GM23338 (cell line): ENCODE results near the gene SOX12. TPM values are rescaled to one million over a fixed set of nuclear protein-coding genes. Genes with fewer than 3 reads are reported as not detected.

Experiments used
- ATAC-seq: fragments of 200-7000 bp; cut with Tn5 transposase; 3 replicates; pipeline ENCODE4 v1.9.1; 2020
- DNase-seq: peaks from one replicate; pipeline ENCODE4 v3.0.0-alpha.2; 2015; ENCODE audit warnings: low spot score
- H2AFZ ChIP-seq: fragments of 200-600 bp; sonication (generic); 2 replicates; pipeline ENCODE4 v1.8.0; 2016; ENCODE audit warnings: antibody characterized with exemption, mild to moderate bottlenecking, moderate library complexity
- H3F3A ChIP-seq: fragments of 200-600 bp; sonication (generic); replicated peaks from 2 replicates; pipeline ENCODE4 v1.8.0; 2017; ENCODE audit warnings: antibody characterized with exemption, mixed run types, low read depth
- H3K27ac ChIP-seq: fragments of 200-600 bp; sonication (generic); 2 replicates; pipeline ENCODE4 v1.6.1; 2016; ENCODE audit warnings: low read depth
- H3K27me3 ChIP-seq: fragments of 200-600 bp; sonication (generic); 2 replicates; pipeline ENCODE4 v1.8.0; 2016; ENCODE audit warnings: mild to moderate bottlenecking, mixed run types, moderate library complexity; ENCODE audit not compliant: insufficient read depth
- H3K36me3 ChIP-seq: fragments of 200-600 bp; sonication (generic); 2 replicates; pipeline ENCODE4 v1.8.0; 2016; ENCODE audit warnings: mild to moderate bottlenecking; ENCODE audit not compliant: insufficient read depth
- H3K4me1 ChIP-seq: fragments of 200-600 bp; sonication (generic); 2 replicates; pipeline ENCODE4 v1.8.0; 2016; ENCODE audit warnings: mild to moderate bottlenecking, moderate library complexity; ENCODE audit not compliant: insufficient read depth
- H3K4me2 ChIP-seq: fragments of 200-600 bp; sonication (generic); 2 replicates; pipeline ENCODE4 v1.7.1; 2017; ENCODE audit warnings: mixed run types
- H3K4me3 ChIP-seq: fragments of 200-600 bp; sonication (generic); 2 replicates; pipeline ENCODE4 v1.6.1; 2016; ENCODE audit warnings: mixed run types
- H3K79me2 ChIP-seq: fragments of 200-600 bp; sonication (generic); replicated peaks from 2 replicates; pipeline ENCODE4 v1.8.0; 2017; ENCODE audit warnings: mild to moderate bottlenecking; ENCODE audit not compliant: insufficient read depth
- H3K9me2 ChIP-seq: fragments of 200-600 bp; sonication (generic); 2 replicates; pipeline ENCODE4 v1.8.0; 2017; ENCODE audit not compliant: insufficient read depth
- H4K20me1 ChIP-seq: fragments of 200-600 bp; sonication (generic); replicated peaks from 2 replicates; pipeline ENCODE4 v1.8.0; 2017; ENCODE audit warnings: mild to moderate bottlenecking; ENCODE audit not compliant: insufficient read depth
- H3K27ac Mint-ChIP-seq: 2 replicates; pipeline ENCODE4 v1.8.0; 2020; ENCODE audit warnings: inconsistent platforms, mild to moderate bottlenecking, moderate library complexity, mixed read lengths
- H3K27me3 Mint-ChIP-seq: 3 replicates; pipeline ENCODE4 v1.8.0; 2022; ENCODE audit warnings: low read depth, mild to moderate bottlenecking, moderate library complexity, mixed read lengths, inconsistent platforms; ENCODE audit not compliant: insufficient read depth, poor library complexity
- H3K36me3 Mint-ChIP-seq: 3 replicates; pipeline ENCODE4 v1.8.0; 2021; ENCODE audit warnings: low read depth, mild to moderate bottlenecking, inconsistent platforms, moderate library complexity, mixed read lengths
- H3K4me1 Mint-ChIP-seq: 3 replicates; pipeline ENCODE4 v1.8.0; 2020; ENCODE audit warnings: mild to moderate bottlenecking, inconsistent platforms, mixed read lengths
- H3K4me3 Mint-ChIP-seq: 3 replicates; pipeline ENCODE4 v1.8.0; 2021; ENCODE audit warnings: moderate library complexity, mild to moderate bottlenecking, inconsistent platforms, mixed read lengths
- H3K9me3 Mint-ChIP-seq: 3 replicates; pipeline ENCODE4 v1.8.0; 2020; ENCODE audit warnings: moderate library complexity, mild to moderate bottlenecking, inconsistent platforms, mixed read lengths
- CREB1 ChIP-seq: fragments of 250-450 bp; sonication (Bioruptor Pico); IDR thresholded peaks from 2 replicates; pipeline ENCODE4 v1.5.0; 2020; ENCODE audit warnings: low read depth, mild to moderate bottlenecking, moderate library complexity
- JUNB ChIP-seq: IDR thresholded peaks from one replicate; pipeline ENCODE4 v1.6.1; 2016; ENCODE audit warnings: antibody characterized with exemption; ENCODE audit not compliant: unreplicated experiment
- POLR2AphosphoS5 ChIP-seq: IDR thresholded peaks from 2 replicates; pipeline ENCODE4 v1.6.1; 2016; ENCODE audit warnings: antibody characterized with exemption, low read depth
- STAT1 ChIP-seq: IDR thresholded peaks from one replicate; pipeline ENCODE4 v1.6.1; 2016; ENCODE audit warnings: antibody characterized with exemption; ENCODE audit not compliant: unreplicated experiment
- ZNF114 ChIP-seq: fragments of 250-450 bp; sonication (Bioruptor Pico); IDR thresholded peaks from 2 replicates; pipeline ENCODE4 v1.5.0; 2020; ENCODE audit warnings: mild to moderate bottlenecking, moderate library complexity
- polyA plus RNA-seq: library from polyadenylated mRNA; unstranded; fragments of >200 nt; fragmentation: Nextera tagmentation; extraction: Ambion mirVana; gene quantifications from 2 replicates; pipeline ENCODE4 v1.2.1, GENCODE V29; 2016
- total RNA-seq: library from RNA; depleted of rRNA; stranded (reverse); fragments of >200 nt; shearing (Covaris generic); gene quantifications from 2 replicates; pipeline ENCODE4 v1.2.3, GENCODE V29; 2014
- TF ChIP-seq, protein P1 (sequence below): IDR thresholded peaks from 2 replicates; pipeline ENCODE4 v1.6.1; 2016; ENCODE audit warnings: antibody characterized with exemption
- TF ChIP-seq, protein P2 (sequence below): fragments of 250-450 bp; sonication (Bioruptor Pico); IDR thresholded peaks from 2 replicates; pipeline ENCODE4 v1.5.0; 2020; ENCODE audit warnings: mild to moderate bottlenecking, moderate library complexity
- TF ChIP-seq, protein P3 (sequence below), 2 experiments: fragments of 200-600 bp in 1 of 2; sonication (generic) in 1 of 2; conservative IDR thresholded peaks; 2 replicates each; pipeline versions ENCODE4 v1.5.1 to v1.6.1; 2016 to 2017; ENCODE audit warnings: antibody characterized with exemption in 2 of 2, low read depth in 2 of 2, mild to moderate bottlenecking in 2 of 2, moderate library complexity in 1 of 2

SOX12 gene
- total and polyA plus RNA-seq, 2 experiments from 2014 or later: 14.1 to 32.0 TPM

DNA sequence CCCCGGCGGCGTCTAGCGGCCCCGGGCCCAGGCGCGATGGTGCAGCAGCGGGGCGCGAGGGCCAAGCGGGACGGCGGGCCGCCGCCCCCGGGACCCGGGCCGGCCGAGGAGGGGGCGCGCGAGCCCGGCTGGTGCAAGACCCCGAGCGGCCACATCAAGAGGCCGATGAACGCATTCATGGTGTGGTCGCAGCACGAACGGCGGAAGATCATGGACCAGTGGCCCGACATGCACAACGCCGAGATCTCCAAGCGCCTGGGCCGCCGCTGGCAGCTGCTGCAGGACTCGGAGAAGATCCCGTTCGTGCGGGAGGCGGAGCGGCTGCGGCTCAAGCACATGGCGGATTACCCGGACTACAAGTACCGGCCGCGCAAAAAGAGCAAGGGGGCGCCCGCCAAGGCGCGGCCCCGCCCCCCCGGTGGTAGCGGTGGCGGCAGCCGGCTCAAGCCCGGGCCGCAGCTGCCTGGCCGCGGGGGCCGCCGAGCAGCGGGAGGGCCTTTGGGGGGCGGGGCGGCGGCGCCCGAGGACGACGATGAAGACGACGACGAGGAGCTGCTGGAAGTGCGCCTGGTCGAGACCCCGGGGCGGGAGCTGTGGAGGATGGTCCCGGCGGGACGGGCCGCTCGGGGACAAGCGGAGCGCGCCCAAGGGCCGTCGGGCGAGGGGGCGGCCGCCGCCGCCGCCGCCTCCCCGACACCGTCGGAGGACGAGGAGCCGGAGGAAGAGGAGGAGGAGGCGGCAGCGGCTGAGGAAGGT lies 715 bp downstream of the SOX12 start:
- peaks cover 25% of the 10 kb centered on the region for H4K20me1 ChIP-seq
- peaks cover 4% of the 10 kb centered on the region; the same call in 1 of the 3 replicates for H3K9me3 Mint-ChIP-seq
- peaks cover 37% of the 10 kb centered on the region for H3K36me3 Mint-ChIP-seq
- DNase-seq (peak; percentile 66), ATAC-seq (no peak)
- peak overlapping the region; percentile 92 for H3K27ac ChIP-seq
- peaks cover 52% of the 10 kb centered on the region for H3K4me1 ChIP-seq
- H3K36me3 ChIP-seq: no peaks in the 10 kb centered on the region
- no peaks in the 10 kb centered on the region for H3K9me2 ChIP-seq
- peaks cover 30% of the 10 kb centered on the region for H3F3A ChIP-seq
- peaks cover 53% of the 10 kb centered on the region for H3K4me1 Mint-ChIP-seq
- peak overlapping the region; percentile 91 for H3K4me3 ChIP-seq
- peaks cover 5% of the 10 kb centered on the region for H3K27me3 Mint-ChIP-seq
- peak overlapping the region; percentile 90 for H3K4me2 ChIP-seq
- no peak overlapping the region for H2AFZ ChIP-seq
- peak overlapping the region; percentile 95 for H3K27ac Mint-ChIP-seq
- peak overlapping the region; percentile 90 for H3K4me3 Mint-ChIP-seq
- H3K27me3 ChIP-seq: no peaks in the 10 kb centered on the region
- TF ChIP-seq POLR2AphosphoS5: no peak; the same call in 1 of the 2 replicates
- TF ChIP-seq, protein P1, sequence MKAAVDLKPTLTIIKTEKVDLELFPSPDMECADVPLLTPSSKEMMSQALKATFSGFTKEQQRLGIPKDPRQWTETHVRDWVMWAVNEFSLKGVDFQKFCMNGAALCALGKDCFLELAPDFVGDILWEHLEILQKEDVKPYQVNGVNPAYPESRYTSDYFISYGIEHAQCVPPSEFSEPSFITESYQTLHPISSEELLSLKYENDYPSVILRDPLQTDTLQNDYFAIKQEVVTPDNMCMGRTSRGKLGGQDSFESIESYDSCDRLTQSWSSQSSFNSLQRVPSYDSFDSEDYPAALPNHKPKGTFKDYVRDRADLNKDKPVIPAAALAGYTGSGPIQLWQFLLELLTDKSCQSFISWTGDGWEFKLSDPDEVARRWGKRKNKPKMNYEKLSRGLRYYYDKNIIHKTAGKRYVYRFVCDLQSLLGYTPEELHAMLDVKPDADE: 0 out of 2 replicates have a peak, but pooled peaks have one; percentile 20
- peaks cover 40% of the 10 kb centered on the region for H3K79me2 ChIP-seq

DNA sequence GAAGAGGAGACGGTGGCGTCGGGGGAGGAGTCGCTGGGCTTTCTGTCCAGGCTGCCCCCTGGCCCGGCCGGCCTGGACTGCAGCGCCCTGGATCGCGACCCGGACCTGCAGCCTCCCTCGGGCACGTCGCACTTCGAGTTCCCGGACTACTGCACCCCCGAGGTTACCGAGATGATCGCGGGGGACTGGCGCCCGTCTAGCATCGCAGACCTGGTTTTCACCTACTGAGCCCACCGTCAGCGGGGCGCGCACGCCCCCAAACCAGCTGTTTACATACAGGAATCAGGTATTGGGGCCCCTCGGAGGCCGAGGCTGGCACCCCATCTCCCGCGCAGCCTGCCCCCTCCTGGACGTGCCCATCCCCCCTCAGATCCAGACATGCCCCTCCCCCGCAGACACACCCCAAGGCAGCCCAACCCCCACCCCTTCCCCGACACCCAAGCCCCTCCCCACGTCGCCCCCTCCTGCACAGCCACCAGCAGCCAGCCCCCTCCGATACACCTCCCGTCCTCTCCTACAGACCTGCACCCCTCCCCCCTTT lies 1.4 kb downstream of the SOX12 start:
- peaks cover 30% of the 10 kb centered on the region for H3F3A ChIP-seq
- Mint-ChIP-seq H3K36me3 (peaks cover 32% of the 10 kb centered on the region), H3K4me3 (peak overlapping the region; percentile 90), H3K27ac (peak overlapping the region; percentile 86), H3K4me1 (peaks cover 47% of the 10 kb centered on the region), H3K9me3 (no peaks in the 10 kb centered on the region), H3K27me3 (peaks cover 5% of the 10 kb centered on the region)
- no peak overlapping the region for H2AFZ ChIP-seq
- peaks cover 40% of the 10 kb centered on the region for H3K79me2 ChIP-seq
- peaks cover 50% of the 10 kb centered on the region for H3K4me1 ChIP-seq
- H3K36me3 ChIP-seq: no peaks in the 10 kb centered on the region
- ATAC-seq: peak; percentile 13
- H3K27me3 ChIP-seq: no peaks in the 10 kb centered on the region
- H3K9me2 ChIP-seq: no peaks in the 10 kb centered on the region
- peaks cover 31% of the 10 kb centered on the region for H4K20me1 ChIP-seq
- TF ChIP-seq, protein P2, sequence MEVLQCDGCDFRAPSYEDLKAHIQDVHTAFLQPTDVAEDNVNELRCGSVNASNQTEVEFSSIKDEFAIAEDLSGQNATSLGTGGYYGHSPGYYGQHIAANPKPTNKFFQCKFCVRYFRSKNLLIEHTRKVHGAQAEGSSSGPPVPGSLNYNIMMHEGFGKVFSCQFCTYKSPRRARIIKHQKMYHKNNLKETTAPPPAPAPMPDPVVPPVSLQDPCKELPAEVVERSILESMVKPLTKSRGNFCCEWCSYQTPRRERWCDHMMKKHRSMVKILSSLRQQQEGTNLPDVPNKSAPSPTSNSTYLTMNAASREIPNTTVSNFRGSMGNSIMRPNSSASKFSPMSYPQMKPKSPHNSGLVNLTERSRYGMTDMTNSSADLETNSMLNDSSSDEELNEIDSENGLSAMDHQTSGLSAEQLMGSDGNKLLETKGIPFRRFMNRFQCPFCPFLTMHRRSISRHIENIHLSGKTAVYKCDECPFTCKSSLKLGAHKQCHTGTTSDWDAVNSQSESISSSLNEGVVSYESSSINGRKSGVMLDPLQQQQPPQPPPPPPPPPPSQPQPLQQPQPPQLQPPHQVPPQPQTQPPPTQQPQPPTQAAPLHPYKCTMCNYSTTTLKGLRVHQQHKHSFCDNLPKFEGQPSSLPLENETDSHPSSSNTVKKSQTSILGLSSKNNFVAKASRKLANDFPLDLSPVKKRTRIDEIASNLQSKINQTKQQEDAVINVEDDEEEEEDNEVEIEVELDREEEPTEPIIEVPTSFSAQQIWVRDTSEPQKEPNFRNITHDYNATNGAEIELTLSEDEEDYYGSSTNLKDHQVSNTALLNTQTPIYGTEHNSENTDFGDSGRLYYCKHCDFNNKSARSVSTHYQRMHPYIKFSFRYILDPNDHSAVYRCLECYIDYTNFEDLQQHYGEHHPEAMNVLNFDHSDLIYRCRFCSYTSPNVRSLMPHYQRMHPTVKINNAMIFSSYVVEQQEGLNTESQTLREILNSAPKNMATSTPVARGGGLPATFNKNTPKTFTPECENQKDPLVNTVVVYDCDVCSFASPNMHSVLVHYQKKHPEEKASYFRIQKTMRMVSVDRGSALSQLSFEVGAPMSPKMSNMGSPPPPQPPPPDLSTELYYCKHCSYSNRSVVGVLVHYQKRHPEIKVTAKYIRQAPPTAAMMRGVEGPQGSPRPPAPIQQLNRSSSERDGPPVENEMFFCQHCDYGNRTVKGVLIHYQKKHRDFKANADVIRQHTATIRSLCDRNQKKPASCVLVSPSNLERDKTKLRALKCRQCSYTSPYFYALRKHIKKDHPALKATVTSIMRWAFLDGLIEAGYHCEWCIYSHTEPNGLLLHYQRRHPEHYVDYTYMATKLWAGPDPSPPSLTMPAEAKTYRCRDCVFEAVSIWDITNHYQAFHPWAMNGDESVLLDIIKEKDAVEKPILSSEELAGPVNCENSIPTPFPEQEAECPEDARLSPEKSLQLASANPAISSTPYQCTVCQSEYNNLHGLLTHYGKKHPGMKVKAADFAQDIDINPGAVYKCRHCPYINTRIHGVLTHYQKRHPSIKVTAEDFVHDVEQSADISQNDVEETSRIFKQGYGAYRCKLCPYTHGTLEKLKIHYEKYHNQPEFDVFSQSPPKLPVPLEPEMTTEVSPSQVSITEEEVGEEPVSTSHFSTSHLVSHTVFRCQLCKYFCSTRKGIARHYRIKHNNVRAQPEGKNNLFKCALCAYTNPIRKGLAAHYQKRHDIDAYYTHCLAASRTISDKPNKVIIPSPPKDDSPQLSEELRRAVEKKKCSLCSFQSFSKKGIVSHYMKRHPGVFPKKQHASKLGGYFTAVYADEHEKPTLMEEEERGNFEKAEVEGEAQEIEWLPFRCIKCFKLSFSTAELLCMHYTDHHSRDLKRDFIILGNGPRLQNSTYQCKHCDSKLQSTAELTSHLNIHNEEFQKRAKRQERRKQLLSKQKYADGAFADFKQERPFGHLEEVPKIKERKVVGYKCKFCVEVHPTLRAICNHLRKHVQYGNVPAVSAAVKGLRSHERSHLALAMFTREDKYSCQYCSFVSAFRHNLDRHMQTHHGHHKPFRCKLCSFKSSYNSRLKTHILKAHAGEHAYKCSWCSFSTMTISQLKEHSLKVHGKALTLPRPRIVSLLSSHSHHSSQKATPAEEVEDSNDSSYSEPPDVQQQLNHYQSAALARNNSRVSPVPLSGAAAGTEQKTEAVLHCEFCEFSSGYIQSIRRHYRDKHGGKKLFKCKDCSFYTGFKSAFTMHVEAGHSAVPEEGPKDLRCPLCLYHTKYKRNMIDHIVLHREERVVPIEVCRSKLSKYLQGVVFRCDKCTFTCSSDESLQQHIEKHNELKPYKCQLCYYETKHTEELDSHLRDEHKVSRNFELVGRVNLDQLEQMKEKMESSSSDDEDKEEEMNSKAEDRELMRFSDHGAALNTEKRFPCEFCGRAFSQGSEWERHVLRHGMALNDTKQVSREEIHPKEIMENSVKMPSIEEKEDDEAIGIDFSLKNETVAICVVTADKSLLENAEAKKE (CRISPR knock-in tag): no peak
- no peak for TF ChIP-seq ZNF114 (CRISPR knock-in tag)
- TF ChIP-seq STAT1: no peak
- no peak for TF ChIP-seq CREB1 (CRISPR knock-in tag)
- TF ChIP-seq, protein P1: no peak
- TF ChIP-seq JUNB: no peak
- TF ChIP-seq, protein P3, sequence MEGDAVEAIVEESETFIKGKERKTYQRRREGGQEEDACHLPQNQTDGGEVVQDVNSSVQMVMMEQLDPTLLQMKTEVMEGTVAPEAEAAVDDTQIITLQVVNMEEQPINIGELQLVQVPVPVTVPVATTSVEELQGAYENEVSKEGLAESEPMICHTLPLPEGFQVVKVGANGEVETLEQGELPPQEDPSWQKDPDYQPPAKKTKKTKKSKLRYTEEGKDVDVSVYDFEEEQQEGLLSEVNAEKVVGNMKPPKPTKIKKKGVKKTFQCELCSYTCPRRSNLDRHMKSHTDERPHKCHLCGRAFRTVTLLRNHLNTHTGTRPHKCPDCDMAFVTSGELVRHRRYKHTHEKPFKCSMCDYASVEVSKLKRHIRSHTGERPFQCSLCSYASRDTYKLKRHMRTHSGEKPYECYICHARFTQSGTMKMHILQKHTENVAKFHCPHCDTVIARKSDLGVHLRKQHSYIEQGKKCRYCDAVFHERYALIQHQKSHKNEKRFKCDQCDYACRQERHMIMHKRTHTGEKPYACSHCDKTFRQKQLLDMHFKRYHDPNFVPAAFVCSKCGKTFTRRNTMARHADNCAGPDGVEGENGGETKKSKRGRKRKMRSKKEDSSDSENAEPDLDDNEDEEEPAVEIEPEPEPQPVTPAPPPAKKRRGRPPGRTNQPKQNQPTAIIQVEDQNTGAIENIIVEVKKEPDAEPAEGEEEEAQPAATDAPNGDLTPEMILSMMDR (conservative IDR thresholded peaks at IDR 0.05; ENCODE audit: low read depth in 2 of 2): 0 out of 4 replicates have a peak, but pooled peaks of 1 of the 2 experiments have one; percentile 6
- no peak for DNase-seq
- H3K4me2 ChIP-seq: peak overlapping the region; percentile 90
- peak overlapping the region; percentile 92 for H3K27ac ChIP-seq
- peak overlapping the region; percentile 91 for H3K4me3 ChIP-seq
